Thyroid gland (tissue), 4 donors: Measurements from ENCODE around the gene CLMP. TPM values are rescaled to one million over a fixed set of nuclear protein-coding genes. Genes with fewer than 3 reads are reported as not detected.

ENCODE experiments used
- DNase-seq, 2 donors: peaks; one replicate each; pipeline ENCODE4 v3.0.0-alpha.2; 2019
- H3K27ac ChIP-seq, 3 donors: fragments of 200-600 bp; sonication (generic); 1 replicate in 2 of 3; 2 replicates in 1 of 3; pipeline ENCODE4 v1.5.1; 2016 to 2019; ENCODE audit warnings: mild to moderate bottlenecking in 1 of 3, moderate library complexity in 1 of 3
- H3K27me3 ChIP-seq: fragments of 200-600 bp; sonication (generic); one replicate; pipeline ENCODE4 v1.5.1; 2019
- H3K36me3 ChIP-seq, 2 donors: fragments of 200-600 bp; sonication (generic); one replicate each; pipeline ENCODE4 v1.5.1; 2016 to 2019
- H3K4me1 ChIP-seq, 2 donors: fragments of 200-600 bp; sonication (generic); one replicate each; pipeline ENCODE4 v1.5.1; 2017 to 2019
- H3K4me3 ChIP-seq, 3 donors: fragments of 200-600 bp; sonication (generic); replicated peaks in 1 of 3; 1 replicate in 2 of 3; 2 replicates in 1 of 3; pipeline ENCODE4 v1.5.1; 2016; ENCODE audit warnings: mild to moderate bottlenecking in 1 of 3
- H3K9me3 ChIP-seq: fragments of 200-600 bp; sonication (generic); one replicate; pipeline ENCODE4 v1.5.1; 2017
- CTCF ChIP-seq, 6 experiments: fragments of 200-600 bp in 3 of 6; fragments of 450-650 bp in 3 of 6; sonication (generic) in 3 of 6; IDR thresholded peaks; one replicate each; pipeline ENCODE4 v1.5.1; 2016 to 2019; ENCODE audit warnings: antibody characterized with exemption in 6 of 6, mild to moderate bottlenecking in 2 of 6, inconsistent platforms in 1 of 6, moderate library complexity in 1 of 6
- POLR2A ChIP-seq, 2 donors: fragments of 450-650 bp; IDR thresholded peaks; one replicate each; pipeline ENCODE4 v1.6.1; 2017; ENCODE audit warnings: antibody characterized with exemption in 2 of 2, mild to moderate bottlenecking in 2 of 2, moderate library complexity in 1 of 2
- WGBS, 2 donors: methylation state at CpG; one replicate each; pipeline ENCODE4 v1.1.5; 2017; 5-methylcytosine and 5-hydroxymethylcytosine counted together
- intact Hi-C: fragments of 100-400 bp; cut with DNase I; formaldehyde crosslinking; loops from one replicate; pipeline ENCODE4 v1.15.1; 2023
- total RNA-seq, 4 donors: library from RNA; depleted of rRNA; stranded (reverse); fragments of >200 nt; gene quantifications; one replicate each; pipeline ENCODE4 v1.2.3, GENCODE V29; 2016

CLMP gene
- total RNA-seq, 4 donors from 2014 or later = 4.9 to 13.2 (median 9.3) TPM

- H3K9me3 ChIP-seq = no peaks in the 10 kb centered on the region
- no peaks in the 10 kb centered on the region for H3K36me3 ChIP-seq
- DNase-seq = peak; percentile 21 to 43
- H3K4me1 ChIP-seq = peaks cover 0 to 7% of the 10 kb centered on the region in 2 donors
- H3K4me3 ChIP-seq = no peak overlapping the region
- no peaks in the 10 kb centered on the region for H3K27me3 ChIP-seq
- TF ChIP-seq POLR2A (IDR thresholded peaks at IDR 0.05) (no peak), CTCF (IDR thresholded peaks at IDR 0.05) (peak in 2 of 6 experiments; percentile 19 to 29)
- intact Hi-C loops = no loop called here
- 29% methylated on average over 5 of the region's 5 CpGs for WGBS, 2 donors
- H3K27ac ChIP-seq = no peak overlapping the region
Measured at GRCh38 chr11:123188508-123189165, 6.4 kb downstream of the CLMP start.

GRCh38 chr11:123187665-123188507 lies 7.2 kb downstream of the CLMP start:
- Histone ChIP-seq H3K36me3 (no peaks in the 10 kb centered on the region), H3K27me3 (no peaks in the 10 kb centered on the region), H3K4me3 (no peak overlapping the region), H3K9me3 (no peaks in the 10 kb centered on the region), H3K4me1 (peaks cover 0 to 7% of the 10 kb centered on the region in 2 donors), H3K27ac (no peak overlapping the region)
- no peak for TF ChIP-seq CTCF (IDR thresholded peaks at IDR 0.05)
- TF ChIP-seq POLR2A (IDR thresholded peaks at IDR 0.05) = no peak
- intact Hi-C loops = no loop called here
- no peak for DNase-seq
- 40 to 54% methylated on average over 17 of the region's 17 CpGs for WGBS, 2 donors

GRCh38 chr11:123187248-123187647 lies 7.8 kb downstream of the CLMP start:
- TF ChIP-seq POLR2A (IDR thresholded peaks at IDR 0.05) = no peak
- TF ChIP-seq CTCF (IDR thresholded peaks at IDR 0.05) = no peak
- DNase-seq = no peak
- Histone ChIP-seq H3K36me3 (no peaks in the 10 kb centered on the region), H3K4me3 (no peak overlapping the region), H3K27ac (no peak overlapping the region), H3K9me3 (no peaks in the 10 kb centered on the region), H3K27me3 (no peaks in the 10 kb centered on the region), H3K4me1 (peaks cover 0 to 7% of the 10 kb centered on the region in 2 donors)
- intact Hi-C loops = no loop called here
- WGBS, 2 donors = 85 to 89% methylated on average over 4 of the region's 4 CpGs

GRCh38 chr11:123186286-123186685 lies 8.8 kb downstream of the CLMP start:
- no peak for TF ChIP-seq CTCF (IDR thresholded peaks at IDR 0.05)
- no peak for TF ChIP-seq POLR2A (IDR thresholded peaks at IDR 0.05)
- no peak overlapping the region for H3K27ac ChIP-seq
- H3K36me3 ChIP-seq = no peaks in the 10 kb centered on the region
- no peak overlapping the region for H3K4me3 ChIP-seq
- no peaks in the 10 kb centered on the region for H3K9me3 ChIP-seq
- intact Hi-C loops = no loop called here
- 85 to 91% methylated on average over 8 of the region's 8 CpGs for WGBS, 2 donors
- no peaks in the 10 kb centered on the region for H3K27me3 ChIP-seq
- H3K4me1 ChIP-seq = peaks cover 0 to 7% of the 10 kb centered on the region in 2 donors
- no peak for DNase-seq

- 78 to 79% methylated on average over 12 of the region's 12 CpGs for WGBS, 2 donors
- intact Hi-C loops = no loop called here
- no peaks in the 10 kb centered on the region for H3K36me3 ChIP-seq
- no peaks in the 10 kb centered on the region for H3K27me3 ChIP-seq
- no peak for DNase-seq
- no peak for TF ChIP-seq POLR2A (IDR thresholded peaks at IDR 0.05)
- no peak for TF ChIP-seq CTCF (IDR thresholded peaks at IDR 0.05)
- no peak overlapping the region for H3K4me3 ChIP-seq
- no peak overlapping the region for H3K27ac ChIP-seq
- H3K9me3 ChIP-seq = no peaks in the 10 kb centered on the region
- H3K4me1 ChIP-seq = peaks cover 0 to 7% of the 10 kb centered on the region in 2 donors
Measured at GRCh38 chr11:123185326-123185725, 9.7 kb downstream of the CLMP start.
